Stimulated activated CD8-positive, alpha-beta memory T cell treated with anti-CD3 and anti-CD28 coated beads, Interleukin-15, amount 100 ng/mL, for 48 hours (primary cell): Measurements from ENCODE around the gene CAGE1.

Source experiments
- DNase-seq, 2 donors: peaks; one replicate each; pipeline ENCODE4 v3.0.0-alpha.2; 2020; ENCODE audit warnings: low read depth in 2 of 2

The CAGE1 gene

DNA sequence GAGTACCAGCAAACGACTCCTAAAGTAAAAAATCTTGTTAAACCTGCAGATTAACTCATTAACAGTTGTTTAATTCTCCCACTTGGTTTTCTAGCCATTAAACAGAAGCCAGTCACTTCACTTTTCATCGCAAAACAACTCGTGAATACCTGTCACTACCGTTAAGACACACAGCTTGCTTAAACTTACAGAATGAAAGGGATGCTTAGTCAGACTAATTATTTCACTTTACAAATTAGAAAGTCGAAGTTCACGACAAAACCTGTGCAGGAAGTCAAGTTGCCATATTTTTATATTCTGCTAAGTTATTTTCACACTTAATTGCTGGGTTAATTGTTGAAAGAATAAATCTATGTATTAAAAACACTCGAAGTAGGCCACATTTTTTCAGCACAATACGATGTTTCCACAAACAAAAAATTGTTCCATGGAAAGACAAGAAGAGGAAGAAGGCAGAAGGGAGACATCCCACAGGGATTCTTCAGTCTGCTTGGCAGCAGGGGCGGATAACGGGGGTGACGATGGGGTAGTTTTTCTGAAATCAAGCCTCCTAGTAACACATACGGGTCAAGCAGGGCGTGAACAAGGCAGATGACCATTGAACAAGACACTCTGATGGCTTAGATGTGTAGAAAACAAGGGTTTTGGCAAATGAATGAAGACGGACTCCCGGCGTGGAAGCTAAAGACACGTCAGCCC is 77.5 kb downstream of the CAGE1 start:
- peak in 1 of 2 donors; percentile 30 for DNase-seq

GRCh38 chr6:7311176-7311575 is 78.4 kb downstream of the CAGE1 start:
- DNase-seq, result no peak

DNA sequence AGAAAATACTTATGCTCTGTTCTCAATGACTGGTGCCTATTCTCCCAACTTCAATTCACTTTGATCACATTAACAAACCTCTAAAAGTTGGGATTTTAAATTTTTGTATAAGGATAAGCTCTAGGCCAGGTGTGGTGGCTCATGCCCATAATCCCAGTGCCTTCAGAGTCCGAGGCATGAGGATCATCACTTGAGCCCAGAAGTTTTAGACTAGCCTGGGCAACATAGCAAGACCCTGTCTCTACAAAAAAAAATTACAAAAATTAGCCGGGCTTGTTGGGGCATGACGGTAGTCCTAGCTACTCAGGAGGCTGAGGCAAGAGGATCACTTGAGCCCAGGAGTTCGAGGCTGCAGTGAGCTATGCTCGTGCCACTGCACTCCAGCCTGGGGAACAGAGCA is 80.5 kb downstream of the CAGE1 start:
- DNase-seq, result no peak

DNA sequence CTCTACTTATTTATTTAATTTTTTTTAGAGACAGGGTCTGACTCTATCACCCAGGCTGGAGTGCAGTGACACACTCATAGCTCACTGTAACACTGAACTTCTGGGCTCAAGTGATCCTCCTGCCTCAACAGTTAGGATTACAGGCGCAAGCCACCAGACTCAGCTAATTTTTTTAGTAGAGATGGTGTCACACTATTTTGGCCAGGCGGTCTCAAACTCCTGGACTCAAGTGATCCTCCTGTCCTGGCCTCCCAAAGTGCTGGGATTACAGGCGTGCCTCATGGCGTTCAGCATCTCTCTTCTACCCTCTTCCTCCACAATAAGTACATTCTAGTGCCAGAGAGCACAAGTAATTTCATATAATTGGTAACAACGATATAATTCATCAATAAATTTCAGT is 82.0 kb downstream of the CAGE1 start:
- DNase-seq, result no peak

DNA sequence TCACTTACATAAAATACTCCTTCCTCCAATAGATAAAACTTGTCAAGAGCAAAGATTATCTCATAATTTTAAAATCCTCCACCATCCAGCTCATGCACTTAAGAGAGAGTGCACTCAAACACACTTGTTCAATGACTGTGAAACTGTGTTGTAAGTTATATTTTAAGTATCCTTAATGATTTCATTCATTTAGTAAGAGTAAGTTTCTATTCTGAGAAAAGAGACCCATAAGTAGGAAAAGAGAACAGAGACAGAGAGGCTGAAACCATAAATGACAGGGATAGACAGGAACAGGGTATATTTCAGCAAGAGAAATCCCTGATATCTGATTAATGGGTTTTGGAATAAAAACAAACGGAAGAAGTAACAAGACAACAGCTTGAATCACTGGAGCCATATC is 84.7 kb downstream of the CAGE1 start:
- DNase-seq, result no peak

DNA sequence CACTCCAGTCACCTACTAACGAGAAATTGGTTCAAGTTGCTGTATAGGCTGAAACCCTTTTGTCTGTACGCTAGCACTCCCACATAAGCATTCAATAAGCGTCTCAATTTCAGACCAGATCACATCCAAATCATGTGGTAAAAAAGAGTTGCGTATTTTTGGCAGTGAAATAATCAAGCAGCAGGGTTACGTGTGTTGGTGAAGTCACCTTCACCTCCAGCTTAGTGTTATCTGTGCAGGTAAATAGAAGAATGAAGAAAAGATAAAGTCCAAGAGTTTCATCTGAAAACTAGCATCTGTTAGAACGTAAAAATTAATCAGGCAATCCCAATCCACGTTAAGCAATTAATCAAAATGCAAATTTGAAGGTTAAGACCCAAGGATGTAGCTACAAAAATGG is 87.8 kb downstream of the CAGE1 start:
- no peak for DNase-seq

- DNase-seq, result no peak
Observed at GRCh38 chr6:7300926-7301325, 88.6 kb downstream of the CAGE1 start.

DNA sequence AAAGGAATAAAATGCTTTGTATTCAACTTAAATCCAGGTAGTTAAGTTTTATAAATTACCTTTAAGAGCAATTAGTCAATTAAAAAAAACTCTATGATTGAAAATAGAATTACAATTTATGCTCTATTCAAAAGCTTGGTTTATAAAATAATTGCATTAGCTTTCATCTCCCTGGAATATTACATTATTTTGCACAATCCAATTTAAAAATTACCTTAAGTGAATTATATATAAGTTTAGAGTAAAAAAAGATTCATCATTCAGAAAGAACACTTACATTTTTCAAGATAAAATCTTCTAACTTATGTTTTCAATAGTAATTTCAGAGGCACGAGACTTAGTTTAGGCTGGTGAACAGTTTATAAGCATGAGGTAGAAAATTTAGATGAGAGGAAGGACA is 91.4 kb downstream of the CAGE1 start:
- no peak for DNase-seq

GRCh38 chr6:7296602-7297001 is 92.9 kb downstream of the CAGE1 start:
- DNase-seq, result no peak

- no peak for DNase-seq
Observed at GRCh38 chr6:7295916-7296315, 93.6 kb downstream of the CAGE1 start.

DNA sequence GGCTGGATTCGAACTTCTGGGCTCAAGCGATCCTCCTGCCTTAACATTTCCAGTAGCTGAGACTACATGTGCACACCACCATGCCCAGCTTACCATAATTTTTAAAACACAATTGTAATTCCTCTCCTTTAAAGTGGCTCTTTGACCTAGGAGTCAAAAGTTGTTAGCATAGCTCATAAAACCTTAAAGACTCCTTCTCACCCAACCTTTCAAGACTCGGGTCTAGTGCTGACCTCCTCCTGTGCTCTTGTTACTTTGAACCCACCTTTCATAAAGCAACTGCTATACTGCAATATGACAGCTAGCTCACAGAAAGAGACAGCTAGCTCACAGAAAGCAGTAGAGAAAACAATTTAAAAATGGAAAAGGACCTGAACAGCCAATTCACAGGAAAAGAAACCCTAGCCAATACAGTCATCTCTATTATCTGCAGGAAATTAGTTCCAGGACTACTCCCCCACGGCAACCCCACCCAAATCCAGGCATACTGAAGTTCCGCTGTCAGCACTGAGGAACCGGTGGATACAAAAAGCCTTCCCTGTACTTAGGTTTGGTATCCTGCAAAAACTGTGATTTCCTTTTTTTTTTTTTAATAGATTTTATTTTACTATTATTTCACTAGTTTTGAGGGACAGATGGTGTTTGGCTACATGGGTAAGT is 96.8 kb downstream of the CAGE1 start:
- DNase-seq, result no peak

DNA sequence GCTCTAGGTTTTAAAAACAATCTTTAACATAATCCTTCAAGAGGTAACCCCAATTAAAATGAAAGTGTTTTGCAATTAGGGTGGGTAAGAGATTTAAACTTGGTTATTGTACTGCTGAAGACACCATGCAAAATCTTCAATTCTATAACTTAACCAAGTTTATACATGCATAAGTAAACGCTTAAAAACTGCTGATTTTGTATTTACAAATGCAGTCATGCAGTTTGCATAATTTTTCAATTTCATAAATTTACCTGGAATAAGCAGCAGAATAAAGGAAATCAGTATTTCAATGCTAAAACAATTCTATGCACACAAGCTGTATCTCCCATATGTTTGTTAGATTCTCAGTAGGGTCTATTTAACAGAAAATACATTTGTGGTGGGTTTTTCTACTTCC is 99.5 kb downstream of the CAGE1 start:
- no peak for DNase-seq

DNA sequence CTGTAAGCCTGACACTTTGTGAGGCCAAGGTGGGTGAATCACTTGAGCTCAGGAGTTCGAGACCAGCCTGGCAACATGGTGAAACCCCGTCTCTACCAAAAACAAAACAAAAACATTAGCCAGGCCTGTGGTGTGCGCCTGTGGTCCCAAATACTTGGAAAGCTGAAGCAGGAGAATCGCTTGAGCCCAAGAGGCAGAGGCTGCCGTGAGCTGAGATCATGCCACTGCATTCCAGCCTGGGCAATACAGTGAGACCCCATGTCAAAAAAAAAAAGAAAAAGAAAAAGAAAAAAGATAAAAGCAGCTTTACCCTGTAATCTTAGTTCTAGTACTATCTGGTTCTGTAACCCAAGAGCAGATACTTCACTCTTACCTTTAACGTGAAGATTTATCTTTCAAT is 104.1 kb downstream of the CAGE1 start:
- no peak for DNase-seq

- no peak for DNase-seq
Observed at GRCh38 chr6:7283676-7284075, 105.9 kb downstream of the CAGE1 start.

DNA sequence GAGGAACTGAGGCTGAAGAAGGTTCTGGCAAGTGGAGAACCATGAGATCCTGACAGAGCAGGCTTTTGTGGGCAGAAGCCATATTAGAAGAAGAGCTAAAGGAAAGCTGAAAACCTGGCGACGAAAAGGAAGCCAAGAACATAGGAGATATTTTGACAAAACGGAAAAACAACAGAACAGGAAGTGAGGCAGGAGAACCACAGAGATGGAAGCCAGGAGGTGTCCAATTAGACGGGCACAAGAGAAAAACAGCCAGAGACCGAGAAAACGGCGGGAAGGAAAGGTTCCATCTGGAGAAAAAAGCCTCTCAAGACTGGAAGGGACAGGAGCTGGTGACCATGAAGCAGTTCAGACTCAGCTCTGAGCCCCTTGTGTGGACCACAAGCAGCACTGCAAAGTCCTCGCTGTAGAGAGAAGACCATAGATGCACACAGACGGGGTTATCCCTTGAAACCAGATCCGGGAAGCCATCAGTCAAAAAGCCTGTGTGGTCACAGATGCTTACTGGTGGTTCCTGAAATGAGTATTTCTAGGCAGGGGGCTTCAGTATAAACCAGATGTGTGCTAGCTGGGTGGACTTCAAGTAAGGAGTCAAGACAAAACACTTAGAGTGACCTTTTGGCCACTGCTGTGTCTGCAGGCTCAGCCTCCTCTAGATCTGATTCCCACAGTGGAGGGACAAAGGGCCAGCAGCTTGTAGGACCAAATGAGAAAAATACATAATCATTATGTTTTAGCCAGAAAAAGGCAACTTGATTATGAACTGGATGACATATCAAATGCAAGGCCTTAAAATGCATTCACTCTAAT is 107.2 kb downstream of the CAGE1 start:
- no peak for DNase-seq
